ENCODE data around the gene LPP. TPM values are rescaled to one million over a fixed set of nuclear protein-coding genes. Genes with fewer than 3 reads are reported as not detected.

Gene LPP
- total RNA-seq, 3 donors from 2014 or later = 15.5 to 19.2 (median 16.5) TPM

DNA sequence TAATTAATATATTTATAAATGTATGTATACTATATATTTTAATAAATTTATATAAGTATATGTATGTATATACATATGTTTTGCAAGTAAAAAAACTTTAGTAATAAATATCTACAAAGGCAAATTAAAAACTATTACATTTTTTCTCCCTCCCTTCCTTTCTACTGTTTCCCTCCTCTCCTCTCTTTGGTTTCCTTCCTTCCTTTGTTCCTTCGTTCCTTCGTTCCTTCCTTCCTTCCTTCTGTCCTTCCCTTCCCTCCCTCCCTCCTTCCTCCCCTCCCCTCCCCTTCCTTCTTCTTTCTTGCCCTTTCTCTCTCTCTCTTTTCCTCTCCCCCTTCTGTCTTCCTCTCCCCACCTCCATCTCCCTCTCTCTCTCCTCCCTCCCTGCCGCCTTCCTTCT, 423.6 kb downstream of the LPP start:
- DNase-seq (no peak), ATAC-seq (no peak)
- H3K4me1 Mint-ChIP-seq (ENCODE audit: low read depth) = peaks cover 20% of the 10 kb centered on the region
- no peak overlapping the region for H3K4me3 Mint-ChIP-seq
- peaks cover 10% of the 10 kb centered on the region for H3K36me3 Mint-ChIP-seq (ENCODE audit: insufficient read depth)
- H3K27me3 Mint-ChIP-seq (ENCODE audit: low read depth) = no peaks in the 10 kb centered on the region
- no peaks in the 10 kb centered on the region for H3K9me3 Mint-ChIP-seq

DNA sequence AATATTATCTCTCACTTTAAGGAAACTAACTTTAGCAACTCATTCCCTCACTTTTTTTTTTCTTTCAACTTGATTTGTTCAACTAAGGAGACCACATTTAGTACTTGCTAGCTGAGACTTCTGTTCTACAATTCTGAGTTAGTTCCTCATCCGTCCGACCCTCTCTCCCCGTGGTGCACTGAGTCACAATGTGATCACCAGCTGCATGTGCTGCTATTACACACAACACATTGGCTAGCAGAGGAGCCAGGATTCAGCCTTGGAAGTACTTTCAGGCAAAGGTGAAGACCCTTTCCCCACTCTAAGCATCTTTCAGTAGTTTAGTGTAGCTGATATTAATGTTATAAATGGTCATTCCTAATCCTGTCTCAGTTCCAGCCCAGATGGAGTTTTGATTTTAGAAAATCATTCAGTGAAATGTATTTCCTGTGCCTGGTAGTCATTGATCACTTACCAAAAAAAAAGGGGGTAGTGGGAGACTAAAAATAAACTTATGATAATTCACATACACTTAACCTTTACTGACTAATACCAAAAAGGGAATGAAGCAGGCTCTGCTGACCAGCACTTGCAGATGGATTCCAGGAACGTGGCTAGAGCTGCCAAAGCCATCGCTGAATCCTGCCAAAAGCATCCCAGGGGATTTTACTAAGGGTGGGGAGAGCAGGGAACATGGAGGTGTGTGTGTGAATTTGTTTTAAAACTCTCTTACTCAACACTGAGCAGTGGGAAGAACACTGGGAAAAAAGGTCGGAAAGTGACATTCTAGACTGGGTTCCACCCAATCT, 424.8 kb downstream of the LPP start:
- H3K4me1 Mint-ChIP-seq (ENCODE audit: low read depth) = peaks cover 17% of the 10 kb centered on the region
- H3K27me3 Mint-ChIP-seq (ENCODE audit: low read depth) = no peaks in the 10 kb centered on the region
- H3K36me3 Mint-ChIP-seq (ENCODE audit: insufficient read depth) = peaks cover 10% of the 10 kb centered on the region
- no peaks in the 10 kb centered on the region for H3K9me3 Mint-ChIP-seq
- peak in 1 of 2 donors; percentile 41 for ATAC-seq
- H3K4me3 Mint-ChIP-seq = no peak overlapping the region
- DNase-seq = no peak

DNA sequence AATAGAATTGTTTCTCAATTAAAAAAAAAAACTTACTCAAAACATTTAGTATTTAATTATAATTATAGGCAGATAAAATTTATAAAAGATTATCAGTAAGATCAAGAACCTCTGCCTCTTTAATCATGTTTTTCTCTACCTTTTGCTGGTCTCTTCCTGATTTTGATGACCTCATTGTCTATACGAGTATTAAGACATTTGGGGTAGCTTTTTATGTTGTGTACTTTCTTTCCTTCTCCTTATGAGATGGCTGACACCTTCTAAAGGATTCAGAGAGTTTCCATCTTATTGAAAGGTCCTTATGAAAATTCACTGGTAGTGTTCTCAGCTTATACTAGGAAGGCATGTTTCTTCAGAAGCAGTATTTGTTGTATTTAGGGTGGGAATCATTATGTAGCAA, 426.3 kb downstream of the LPP start:
- DNase-seq = no peak
- peaks cover 16% of the 10 kb centered on the region for H3K4me1 Mint-ChIP-seq (ENCODE audit: low read depth)
- H3K27me3 Mint-ChIP-seq (ENCODE audit: low read depth) = no peaks in the 10 kb centered on the region
- ATAC-seq = no peak
- H3K4me3 Mint-ChIP-seq = no peak overlapping the region
- no peaks in the 10 kb centered on the region for H3K9me3 Mint-ChIP-seq
- peaks cover 6% of the 10 kb centered on the region for H3K36me3 Mint-ChIP-seq (ENCODE audit: insufficient read depth)

DNA sequence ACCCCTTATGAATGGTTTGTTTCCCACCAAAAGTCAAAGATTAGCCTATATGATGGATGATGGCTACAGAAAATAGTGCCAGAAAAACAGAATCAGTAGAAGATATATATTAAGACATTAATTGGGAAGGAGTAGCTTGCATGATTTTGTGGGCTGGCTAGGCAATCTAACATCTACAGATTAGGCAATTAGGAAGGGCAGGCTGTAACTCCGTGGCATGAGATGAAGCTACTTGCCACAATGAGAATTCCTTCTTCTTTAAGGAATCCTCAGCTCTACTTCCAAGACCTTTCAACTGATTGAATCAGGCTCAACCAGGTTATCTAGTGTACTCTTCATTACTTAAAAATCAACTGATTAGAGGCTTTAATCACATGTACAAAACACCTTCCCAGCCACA, 426.7 kb downstream of the LPP start:
- Mint-ChIP-seq H3K9me3 (no peaks in the 10 kb centered on the region), H3K4me1 (ENCODE audit: low read depth) (peaks cover 17% of the 10 kb centered on the region), H3K36me3 (ENCODE audit: insufficient read depth) (peaks cover 6% of the 10 kb centered on the region), H3K27me3 (ENCODE audit: low read depth) (no peaks in the 10 kb centered on the region), H3K4me3 (no peak overlapping the region)
- ATAC-seq (no peak), DNase-seq (no peak)

DNA sequence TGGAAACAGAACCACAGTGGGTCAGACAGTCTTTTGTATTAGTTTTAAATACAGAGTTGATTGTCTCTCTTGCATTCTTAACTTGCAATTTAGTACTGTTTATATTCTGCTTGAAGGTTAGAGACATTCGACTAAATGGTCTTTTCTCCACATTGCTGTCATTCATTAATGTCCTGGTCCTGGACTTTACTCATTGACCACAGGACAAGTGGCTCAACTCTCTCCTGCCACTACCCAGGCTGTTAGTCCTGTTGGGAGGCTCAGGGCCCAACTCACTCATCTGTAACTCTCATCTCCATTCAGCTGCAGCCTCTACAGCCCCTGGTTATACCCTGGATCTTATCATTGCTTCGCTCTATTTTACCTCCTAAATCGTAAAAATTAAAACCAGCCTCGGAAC, 427.4 kb downstream of the LPP start:
- Mint-ChIP-seq H3K4me3 (no peak overlapping the region), H3K27me3 (ENCODE audit: low read depth) (no peaks in the 10 kb centered on the region), H3K4me1 (ENCODE audit: low read depth) (peaks cover 19% of the 10 kb centered on the region), H3K36me3 (ENCODE audit: insufficient read depth) (peaks cover 5% of the 10 kb centered on the region), H3K9me3 (no peaks in the 10 kb centered on the region)
- DNase-seq (no peak), ATAC-seq (no peak)

DNA sequence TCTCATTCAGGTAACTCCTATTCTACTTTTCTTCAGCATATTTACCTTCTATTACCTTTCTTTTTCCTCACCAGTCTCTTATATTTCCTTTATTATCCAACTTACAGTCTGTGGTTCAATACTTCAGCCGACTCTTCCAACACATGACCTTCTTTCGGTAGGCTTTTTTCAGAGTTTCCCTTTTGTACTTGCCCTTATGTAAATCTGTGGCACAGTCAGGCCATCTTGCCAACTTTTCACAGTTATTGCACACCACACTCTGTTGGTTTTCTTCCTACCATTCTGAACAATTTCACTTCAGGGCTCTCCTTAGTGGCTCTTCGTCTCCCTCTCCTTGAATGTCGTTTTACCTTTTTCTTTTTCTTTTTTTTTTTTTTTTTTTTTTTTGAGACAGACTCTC, 427.8 kb downstream of the LPP start:
- Mint-ChIP-seq H3K4me3 (no peak overlapping the region), H3K4me1 (ENCODE audit: low read depth) (peaks cover 19% of the 10 kb centered on the region), H3K9me3 (no peaks in the 10 kb centered on the region), H3K36me3 (ENCODE audit: insufficient read depth) (peaks cover 2% of the 10 kb centered on the region), H3K27me3 (ENCODE audit: low read depth) (no peaks in the 10 kb centered on the region)
- DNase-seq (no peak), ATAC-seq (no peak)

DNA sequence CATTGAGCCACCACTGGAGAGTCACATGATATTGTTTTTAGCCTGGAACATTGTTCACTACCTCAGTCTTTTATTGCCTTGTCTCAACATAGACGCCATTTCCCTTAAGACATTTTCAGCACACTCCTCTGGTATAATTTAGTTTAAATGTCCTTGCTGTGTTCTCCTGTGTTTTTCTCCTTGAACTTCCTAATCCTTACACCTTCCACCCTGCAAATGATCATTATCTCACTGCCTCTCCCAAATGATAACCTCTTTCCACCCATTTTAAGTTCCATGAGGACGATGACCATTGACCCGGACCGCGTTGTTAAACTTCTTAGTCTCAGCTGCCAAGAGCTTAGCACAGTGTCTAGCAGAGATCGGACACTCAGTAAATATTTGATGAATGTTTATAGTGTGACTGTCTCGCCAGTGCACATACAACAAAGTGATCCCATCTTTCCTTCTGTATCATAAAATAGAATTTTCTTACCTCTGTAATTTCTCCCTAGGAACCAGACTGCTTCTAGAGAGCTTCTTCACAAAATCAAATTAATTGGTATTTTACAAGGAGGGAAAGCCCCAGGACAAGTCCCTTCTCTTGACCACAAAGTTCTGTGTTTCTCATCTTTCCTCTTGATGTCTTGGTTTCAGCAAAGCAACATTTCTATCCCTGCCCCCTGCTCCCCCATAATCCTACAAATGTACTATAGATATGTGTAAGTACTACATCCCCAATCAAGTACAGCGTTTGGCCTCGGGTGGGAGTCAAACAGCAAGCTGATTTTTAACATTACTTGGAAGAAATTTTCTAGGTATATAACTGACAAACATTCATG, 429.6 kb downstream of the LPP start:
- peak; percentile 76 to 77 for ATAC-seq
- no peaks in the 10 kb centered on the region for H3K9me3 Mint-ChIP-seq

DNA sequence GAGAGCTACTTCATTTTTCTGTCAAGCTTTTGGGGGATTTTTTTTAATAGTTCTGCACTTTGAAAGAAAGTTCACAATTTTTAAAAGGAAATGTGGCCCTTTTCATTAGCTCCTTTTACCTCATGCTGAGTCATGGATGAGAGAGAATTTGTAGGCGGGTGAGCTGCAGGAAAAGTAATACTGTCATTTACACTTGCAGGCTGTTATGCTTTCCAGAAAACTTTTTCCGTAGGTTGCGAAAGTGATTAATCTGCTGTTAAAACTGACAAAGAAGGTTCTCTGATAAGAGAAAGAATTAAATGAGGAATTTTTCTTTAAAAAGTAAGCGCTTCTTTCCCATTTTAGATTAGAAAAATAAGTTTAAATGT, 430.2 kb downstream of the LPP start:
- Mint-ChIP-seq H3K36me3 (ENCODE audit: insufficient read depth) (peaks cover 2% of the 10 kb centered on the region), H3K4me1 (ENCODE audit: low read depth) (peaks cover 13% of the 10 kb centered on the region), H3K4me3 (no peak overlapping the region), H3K9me3 (no peaks in the 10 kb centered on the region), H3K27me3 (ENCODE audit: low read depth) (no peaks in the 10 kb centered on the region)
- DNase-seq (no peak), ATAC-seq (peak; percentile 71 to 72)

More for the DNA sequence above, 429.6 kb downstream of the LPP start:
- H3K4me3 Mint-ChIP-seq = no peak overlapping the region
- H3K36me3 Mint-ChIP-seq (ENCODE audit: insufficient read depth) = peaks cover 2% of the 10 kb centered on the region
- H3K27me3 Mint-ChIP-seq (ENCODE audit: low read depth) = no peaks in the 10 kb centered on the region
- peaks cover 16% of the 10 kb centered on the region for H3K4me1 Mint-ChIP-seq (ENCODE audit: low read depth)
- no peak for DNase-seq

DNA sequence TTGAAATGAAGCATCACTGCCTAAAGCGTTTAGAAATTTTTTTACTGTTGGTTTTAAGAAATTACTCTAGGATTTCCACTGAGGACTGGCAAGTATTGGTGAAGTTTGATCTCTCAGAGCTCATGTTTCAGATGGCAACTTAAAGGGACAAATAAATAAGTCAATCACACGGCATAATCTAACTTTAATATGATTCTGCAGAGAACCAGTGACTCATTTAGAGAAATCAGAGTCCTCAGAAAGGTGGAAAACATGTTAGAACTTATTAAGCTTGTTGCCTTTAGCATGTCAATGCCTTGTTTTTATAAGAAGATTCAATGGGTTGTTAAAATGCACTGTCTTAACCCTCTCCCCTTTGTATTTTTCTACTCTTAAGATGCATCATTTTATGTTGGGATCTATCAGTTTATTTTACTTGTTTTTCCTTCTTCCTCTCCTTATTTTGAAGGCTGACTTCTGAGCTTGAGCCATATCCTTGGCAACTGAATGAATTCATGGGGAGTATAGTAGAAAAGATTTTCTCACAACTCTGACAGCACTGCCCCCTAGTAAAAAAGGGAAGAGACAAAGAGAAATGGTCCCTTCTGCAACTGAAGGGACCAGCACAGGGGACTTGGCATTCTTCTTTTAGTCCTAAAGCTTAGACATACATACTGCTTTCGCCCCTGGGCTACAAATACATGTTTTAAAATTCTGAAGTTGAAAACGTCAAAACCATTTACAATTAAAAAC, 431.2 kb downstream of the LPP start:
- Mint-ChIP-seq H3K9me3 (no peaks in the 10 kb centered on the region), H3K4me3 (no peak overlapping the region), H3K36me3 (ENCODE audit: insufficient read depth) (peaks cover 2% of the 10 kb centered on the region), H3K4me1 (ENCODE audit: low read depth) (peaks cover 13% of the 10 kb centered on the region), H3K27me3 (ENCODE audit: low read depth) (no peaks in the 10 kb centered on the region)
- DNase-seq (no peak), ATAC-seq (peak; percentile 33 to 35)

DNA sequence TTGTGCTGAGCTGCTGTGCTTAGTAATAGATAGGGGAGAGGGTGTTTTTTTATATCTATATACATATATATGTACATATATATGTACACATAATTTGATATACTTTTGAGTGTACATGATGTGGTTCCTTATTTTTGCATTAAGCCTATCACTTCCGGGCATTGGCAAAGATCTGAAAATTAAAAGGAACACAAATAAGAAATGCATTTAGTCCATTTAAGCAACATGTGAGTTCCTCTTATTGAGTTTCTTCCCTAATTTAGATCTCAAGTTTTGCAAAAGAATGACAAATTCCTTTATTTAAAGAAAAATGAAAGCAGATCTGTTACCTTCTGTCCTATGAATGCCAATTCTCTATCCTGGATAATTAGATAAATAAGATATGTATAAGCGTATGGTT, 435.1 kb downstream of the LPP start:
- Mint-ChIP-seq H3K4me1 (ENCODE audit: low read depth) (peaks cover 7% of the 10 kb centered on the region), H3K4me3 (no peak overlapping the region), H3K9me3 (no peaks in the 10 kb centered on the region), H3K36me3 (ENCODE audit: insufficient read depth) (no peaks in the 10 kb centered on the region), H3K27me3 (ENCODE audit: low read depth) (no peaks in the 10 kb centered on the region)
- DNase-seq (no peak), ATAC-seq (no peak)

DNA sequence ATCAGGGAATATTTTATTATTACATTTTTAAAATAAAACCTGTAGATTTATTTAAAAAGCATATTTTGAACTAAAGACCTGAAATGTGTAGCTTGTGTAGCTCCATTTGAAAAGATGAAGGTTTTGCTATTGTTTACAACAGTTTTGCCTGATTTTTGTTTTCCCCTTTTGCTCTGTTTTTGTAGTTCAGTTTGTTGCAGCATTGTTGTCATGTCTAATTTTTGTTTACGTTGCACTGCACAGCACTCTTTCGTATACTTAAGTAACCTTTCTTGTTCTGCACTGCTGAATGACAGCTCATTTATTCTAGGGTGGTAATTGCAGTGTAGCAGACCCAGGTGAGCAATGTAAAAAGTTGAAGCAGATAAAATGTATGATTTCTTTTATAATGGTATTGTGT, 435.8 kb downstream of the LPP start:
- Mint-ChIP-seq H3K9me3 (no peaks in the 10 kb centered on the region), H3K27me3 (ENCODE audit: low read depth) (no peaks in the 10 kb centered on the region), H3K4me3 (no peak overlapping the region), H3K4me1 (ENCODE audit: low read depth) (peaks cover 7% of the 10 kb centered on the region), H3K36me3 (ENCODE audit: insufficient read depth) (no peaks in the 10 kb centered on the region)
- DNase-seq (no peak), ATAC-seq (no peak)

DNA sequence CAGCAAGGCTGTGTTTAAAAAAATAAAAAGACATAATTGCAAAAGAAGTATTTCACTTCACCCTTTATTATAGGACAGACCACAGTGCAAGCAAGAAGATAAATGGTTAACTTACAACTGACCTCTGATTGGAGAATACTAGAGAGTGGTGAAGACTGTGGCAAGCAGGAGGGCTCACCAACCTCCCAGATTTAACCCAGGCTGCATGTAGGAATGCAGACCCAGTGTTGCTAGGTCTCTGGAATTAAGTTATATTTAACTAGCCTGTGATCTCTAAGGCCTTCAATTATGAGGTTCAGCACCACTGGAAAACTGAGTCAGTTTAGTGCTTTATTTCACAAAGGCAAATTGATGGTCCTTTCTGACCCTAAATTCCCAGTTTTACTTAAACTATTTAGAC, 436.6 kb downstream of the LPP start:
- Mint-ChIP-seq H3K27me3 (ENCODE audit: low read depth) (no peaks in the 10 kb centered on the region), H3K9me3 (no peaks in the 10 kb centered on the region), H3K4me1 (ENCODE audit: low read depth) (peaks cover 7% of the 10 kb centered on the region), H3K4me3 (no peak overlapping the region), H3K36me3 (ENCODE audit: insufficient read depth) (no peaks in the 10 kb centered on the region)
- DNase-seq (no peak), ATAC-seq (no peak)

DNA sequence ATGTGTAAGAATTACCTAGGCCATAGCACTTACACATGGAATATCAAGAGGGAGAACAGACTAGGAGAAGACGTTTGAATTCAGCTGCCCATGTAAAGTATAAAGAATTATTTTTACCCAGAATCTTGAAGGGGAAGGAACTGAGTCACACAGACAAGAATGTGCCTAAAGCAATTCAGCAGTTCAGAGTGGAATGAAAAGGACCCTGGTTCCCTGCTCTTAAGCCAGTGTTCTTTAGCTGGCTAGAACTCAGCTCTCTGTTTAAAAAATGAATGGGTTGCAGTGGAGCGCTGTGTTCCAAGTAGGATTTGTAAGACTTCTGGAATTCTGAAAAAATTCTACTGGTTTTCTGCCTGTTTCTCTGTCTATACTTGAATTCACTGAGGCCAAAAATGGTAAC, 440.2 kb downstream of the LPP start:
- H3K27me3 Mint-ChIP-seq (ENCODE audit: low read depth) = no peaks in the 10 kb centered on the region
- no peaks in the 10 kb centered on the region for H3K4me1 Mint-ChIP-seq (ENCODE audit: low read depth)
- DNase-seq (no peak), ATAC-seq (no peak)
- H3K9me3 Mint-ChIP-seq = no peaks in the 10 kb centered on the region
- no peaks in the 10 kb centered on the region for H3K36me3 Mint-ChIP-seq (ENCODE audit: insufficient read depth)
- no peak overlapping the region for H3K4me3 Mint-ChIP-seq

DNA sequence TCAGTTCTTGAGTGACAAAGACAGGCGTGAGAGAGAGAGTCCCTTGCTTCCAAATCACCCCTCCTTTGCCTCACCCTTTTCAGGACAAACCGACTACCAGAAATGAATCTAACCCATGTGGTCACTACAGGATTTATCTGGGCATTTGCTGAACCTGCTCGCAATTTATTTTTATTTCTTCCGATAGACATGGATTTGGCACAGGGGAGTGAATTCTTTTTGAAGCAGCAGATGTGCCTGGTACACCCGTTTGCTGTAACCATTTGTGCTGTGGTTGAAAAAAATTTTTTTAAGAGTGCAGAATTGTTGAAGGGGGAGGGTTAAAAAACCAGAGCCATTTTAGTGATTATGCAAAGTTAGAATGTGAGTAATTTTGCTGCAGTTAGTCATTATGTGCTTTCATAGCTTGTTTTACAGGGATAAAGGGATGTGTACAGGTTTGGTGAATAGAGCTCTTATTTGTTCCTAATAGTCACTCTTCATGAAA, 442.0 kb downstream of the LPP start:
- ATAC-seq = no peak
- H3K27me3 Mint-ChIP-seq (ENCODE audit: low read depth) = no peaks in the 10 kb centered on the region
- H3K4me1 Mint-ChIP-seq (ENCODE audit: low read depth) = no peaks in the 10 kb centered on the region
- no peak for DNase-seq
- H3K36me3 Mint-ChIP-seq (ENCODE audit: insufficient read depth) = no peaks in the 10 kb centered on the region
- no peaks in the 10 kb centered on the region for H3K9me3 Mint-ChIP-seq
- no peak overlapping the region for H3K4me3 Mint-ChIP-seq
